Esophagus squamous epithelium (tissue), 5 donors: ENCODE results near the gene CHST11. TPM values are rescaled to one million over a fixed set of nuclear protein-coding genes. Genes with fewer than 3 reads are reported as not detected.

Source experiments
- DNase-seq: peaks from one replicate; lab custom pipeline; 2025; lab: John Stamatoyannopoulos, UW
- H3K27ac ChIP-seq, 4 donors: fragments of 200-600 bp; sonication (generic); one replicate each; pipeline ENCODE4 v1.5.1; 2016 to 2019; ENCODE audit warnings: mild to moderate bottlenecking in 1 of 4
- H3K27me3 ChIP-seq, 4 donors: fragments of 200-600 bp; sonication (generic); 1 replicate in 3 of 4; 2 replicates in 1 of 4; pipeline versions ENCODE4 v1.5.1 to v1.6.0; 2017 to 2021; ENCODE audit warnings: antibody characterized with exemption in 1 of 4
- H3K36me3 ChIP-seq, 3 donors: fragments of 200-600 bp; sonication (generic); one replicate each; pipeline ENCODE4 v1.5.1; 2016 to 2019
- H3K4me1 ChIP-seq, 3 donors: fragments of 200-600 bp; sonication (generic); one replicate each; pipeline ENCODE4 v1.5.1; 2017 to 2019
- H3K4me3 ChIP-seq, 4 donors: fragments of 200-600 bp; sonication (generic); 1 replicate in 3 of 4; 2 replicates in 1 of 4; pipeline ENCODE4 v1.5.1; 2016 to 2019; ENCODE audit warnings: mild to moderate bottlenecking in 2 of 4, moderate library complexity in 1 of 4
- H3K9me3 ChIP-seq, 3 donors: fragments of 200-600 bp; sonication (generic); one replicate each; pipeline ENCODE4 v1.5.1; 2016 to 2019
- POLR2A ChIP-seq, 4 donors: fragments of 450-650 bp; IDR thresholded peaks; one replicate each; pipeline ENCODE4 v1.6.1; 2017; ENCODE audit warnings: antibody characterized with exemption in 4 of 4, mild to moderate bottlenecking in 4 of 4, moderate library complexity in 3 of 4
- WGBS, 2 donors: methylation state at CpG; one replicate each; pipeline ENCODE4 v1.1.5; 2018; 5-methylcytosine and 5-hydroxymethylcytosine counted together
- intact Hi-C: fragments of 100-400 bp; cut with DNase I; formaldehyde crosslinking; loops from one replicate; pipeline ENCODE4 v1.15.0; 2022
- total RNA-seq, 4 donors: library from RNA; depleted of rRNA; stranded (reverse); fragments of >200 nt; gene quantifications; one replicate each; pipeline ENCODE4 v1.1.0, GENCODE V29; 2016
- TF ChIP-seq, protein P1 (sequence below), 6 experiments: fragments of 450-650 bp in 4 of 6; fragments of 200-600 bp in 2 of 6; sonication (generic) in 2 of 6; IDR thresholded peaks; one replicate each; pipeline ENCODE4 v1.5.1; 2016 to 2019; ENCODE audit warnings: antibody characterized with exemption in 6 of 6, mild to moderate bottlenecking in 4 of 6, moderate library complexity in 4 of 6
- donor health status: DM: yes; HTN: yes; CAD: no.

CHST11 gene
- total RNA-seq, 4 donors from 2014 or later: 6.3 to 12.6 (median 10.3) TPM

DNA sequence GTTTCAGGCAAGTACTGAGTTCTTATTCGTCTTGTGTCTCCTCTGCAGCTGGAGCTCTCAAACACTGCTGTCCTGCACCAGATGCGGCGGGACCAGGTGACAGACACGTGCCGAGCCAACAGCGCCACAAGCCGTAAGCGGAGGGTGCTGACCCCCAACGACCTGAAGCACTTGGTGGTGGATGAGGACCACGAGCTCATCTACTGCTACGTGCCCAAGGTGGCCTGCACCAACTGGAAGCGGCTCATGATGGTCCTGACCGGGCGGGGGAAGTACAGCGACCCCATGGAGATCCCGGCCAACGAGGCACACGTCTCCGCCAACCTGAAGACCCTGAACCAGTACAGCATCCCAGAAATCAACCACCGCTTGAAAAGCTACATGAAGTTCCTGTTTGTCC lies 300.2 kb downstream of the CHST11 start:
- Histone ChIP-seq H3K4me3 (no peak overlapping the region), H3K4me1 (no peaks in the 10 kb centered on the region), H3K9me3 (no peaks in the 10 kb centered on the region), H3K27ac (no peak overlapping the region), H3K27me3 (no peaks in the 10 kb centered on the region), H3K36me3 (peaks cover 0 to 10% (median 0%) of the 10 kb centered on the region in 3 donors)
- intact Hi-C loops: no loop called here
- 87 to 100% methylated on average over 3 to 4 of the region's 20 CpGs for WGBS, 2 donors
- no peak for TF ChIP-seq POLR2A (IDR thresholded peaks at IDR 0.05)
- TF ChIP-seq, protein P1, sequence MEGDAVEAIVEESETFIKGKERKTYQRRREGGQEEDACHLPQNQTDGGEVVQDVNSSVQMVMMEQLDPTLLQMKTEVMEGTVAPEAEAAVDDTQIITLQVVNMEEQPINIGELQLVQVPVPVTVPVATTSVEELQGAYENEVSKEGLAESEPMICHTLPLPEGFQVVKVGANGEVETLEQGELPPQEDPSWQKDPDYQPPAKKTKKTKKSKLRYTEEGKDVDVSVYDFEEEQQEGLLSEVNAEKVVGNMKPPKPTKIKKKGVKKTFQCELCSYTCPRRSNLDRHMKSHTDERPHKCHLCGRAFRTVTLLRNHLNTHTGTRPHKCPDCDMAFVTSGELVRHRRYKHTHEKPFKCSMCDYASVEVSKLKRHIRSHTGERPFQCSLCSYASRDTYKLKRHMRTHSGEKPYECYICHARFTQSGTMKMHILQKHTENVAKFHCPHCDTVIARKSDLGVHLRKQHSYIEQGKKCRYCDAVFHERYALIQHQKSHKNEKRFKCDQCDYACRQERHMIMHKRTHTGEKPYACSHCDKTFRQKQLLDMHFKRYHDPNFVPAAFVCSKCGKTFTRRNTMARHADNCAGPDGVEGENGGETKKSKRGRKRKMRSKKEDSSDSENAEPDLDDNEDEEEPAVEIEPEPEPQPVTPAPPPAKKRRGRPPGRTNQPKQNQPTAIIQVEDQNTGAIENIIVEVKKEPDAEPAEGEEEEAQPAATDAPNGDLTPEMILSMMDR (IDR thresholded peaks at IDR 0.05): no peak
- no peak for DNase-seq

DNA sequence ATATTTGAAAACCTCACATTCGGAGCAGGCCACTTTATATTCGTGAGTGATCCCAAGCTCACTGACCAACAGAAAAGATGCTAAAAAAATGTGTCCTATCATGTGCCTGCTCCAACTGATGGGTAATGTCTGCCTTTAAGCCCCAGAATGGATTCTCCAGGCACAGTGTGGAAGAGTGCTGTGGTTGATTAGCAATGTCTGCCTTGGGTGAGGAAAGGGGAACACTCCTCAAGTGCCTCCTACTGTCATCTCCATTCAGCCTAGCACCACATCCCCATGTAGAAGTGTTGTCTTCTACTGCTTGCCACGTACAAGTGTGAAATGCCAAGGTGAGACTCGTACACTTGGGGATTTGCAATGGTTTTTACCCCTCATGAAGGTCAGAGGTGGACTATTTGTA lies 302.0 kb downstream of the CHST11 start:
- DNase-seq: no peak
- no peaks in the 10 kb centered on the region for H3K27me3 ChIP-seq
- WGBS, 2 donors: 96 to 97% methylated on average over 4 of the region's 4 CpGs
- intact Hi-C loops: no loop called here
- H3K36me3 ChIP-seq: peaks cover 0 to 10% (median 0%) of the 10 kb centered on the region in 3 donors
- H3K4me3 ChIP-seq: no peak overlapping the region
- H3K4me1 ChIP-seq: no peaks in the 10 kb centered on the region
- TF ChIP-seq, protein P1 (IDR thresholded peaks at IDR 0.05): no peak
- no peak for TF ChIP-seq POLR2A (IDR thresholded peaks at IDR 0.05)
- no peak overlapping the region for H3K27ac ChIP-seq
- H3K9me3 ChIP-seq: no peaks in the 10 kb centered on the region

DNA sequence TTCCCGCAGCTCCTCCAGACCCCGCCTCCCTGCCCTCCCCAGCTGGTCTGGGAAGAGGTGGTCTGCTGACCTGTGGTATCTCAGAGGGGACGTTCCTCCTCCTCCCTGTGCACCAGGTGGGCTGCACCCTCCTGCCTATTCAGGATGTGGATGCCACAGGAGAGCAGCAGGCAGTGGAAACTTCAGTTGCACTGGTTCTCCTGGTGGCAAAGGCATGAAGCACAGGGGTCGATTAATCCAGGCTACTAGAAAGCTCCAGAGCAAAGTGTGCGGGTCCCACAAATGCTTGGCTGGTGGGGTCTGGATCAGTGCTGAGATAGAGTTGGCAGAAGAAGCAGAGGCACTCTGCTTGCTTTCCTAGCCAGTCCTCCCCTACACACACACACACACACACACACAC lies 304.3 kb downstream of the CHST11 start:
- Histone ChIP-seq H3K9me3 (no peaks in the 10 kb centered on the region), H3K36me3 (peaks cover 0 to 10% (median 0%) of the 10 kb centered on the region in 3 donors), H3K4me1 (no peaks in the 10 kb centered on the region), H3K4me3 (no peak overlapping the region), H3K27ac (no peak overlapping the region), H3K27me3 (no peaks in the 10 kb centered on the region)
- 83% methylated on average over 3 to 4 of the region's 5 CpGs for WGBS, 2 donors
- no peak for TF ChIP-seq POLR2A (IDR thresholded peaks at IDR 0.05)
- TF ChIP-seq, protein P1 (IDR thresholded peaks at IDR 0.05): no peak
- DNase-seq: no peak
- intact Hi-C loops: no loop called here

DNA sequence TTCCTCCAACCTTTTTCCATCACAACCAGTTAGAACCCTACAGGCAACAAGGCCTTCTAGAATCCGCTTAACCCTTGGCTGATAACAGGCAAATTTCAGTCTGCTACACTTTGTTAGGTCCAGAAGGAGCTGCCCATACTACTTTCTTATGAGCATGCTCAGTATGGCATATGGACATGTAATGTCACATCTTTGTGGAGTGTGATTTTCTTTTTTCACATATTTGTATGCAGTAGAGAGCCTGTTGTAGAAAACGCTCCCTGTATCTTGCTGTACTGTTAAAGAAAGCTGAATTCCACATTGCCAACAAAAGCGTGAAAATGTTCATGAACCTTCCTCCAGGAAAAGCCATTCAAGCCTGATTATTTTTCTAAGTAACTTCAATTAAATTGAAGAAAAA lies 304.9 kb downstream of the CHST11 start:
- DNase-seq: no peak
- intact Hi-C loops: no loop called here

DNA sequence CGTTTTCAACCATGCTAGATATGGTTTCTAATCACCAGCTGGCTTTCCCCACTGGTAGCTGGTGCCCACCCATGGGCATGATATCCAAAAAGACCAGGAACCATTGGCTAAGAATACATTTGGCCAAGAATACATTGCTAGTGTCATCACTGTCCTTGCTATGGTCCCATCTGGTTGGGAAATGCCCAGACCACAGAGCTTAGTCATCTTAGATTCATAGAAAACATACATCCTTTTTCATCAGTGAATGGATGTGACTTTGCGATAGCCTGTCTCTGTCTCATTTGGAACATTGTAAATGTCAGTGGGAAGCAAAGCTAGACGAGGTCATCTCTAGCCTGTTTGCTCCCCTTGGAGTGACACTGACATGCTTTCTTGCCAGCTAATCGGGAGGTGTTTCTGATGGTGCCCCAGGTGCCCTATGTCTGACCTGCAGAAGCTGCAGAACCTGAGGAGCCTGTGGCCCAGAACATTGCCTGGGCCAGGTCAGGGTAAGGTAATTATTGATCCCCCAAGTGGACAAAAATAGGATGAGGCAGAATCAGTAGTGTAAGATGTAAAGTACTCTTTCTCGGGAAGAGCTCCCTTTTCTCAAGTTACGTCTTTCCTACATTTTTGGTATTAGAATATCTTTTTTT lies 306.5 kb downstream of the CHST11 start:
- no peak overlapping the region for H3K27ac ChIP-seq
- H3K36me3 ChIP-seq: no peaks in the 10 kb centered on the region
- TF ChIP-seq, protein P1 (IDR thresholded peaks at IDR 0.05): no peak
- no peak for TF ChIP-seq POLR2A (IDR thresholded peaks at IDR 0.05)
- intact Hi-C loops: no loop called here
- 76 to 86% methylated on average over 6 of the region's 6 CpGs for WGBS, 2 donors
- no peaks in the 10 kb centered on the region for H3K9me3 ChIP-seq
- DNase-seq: no peak
- no peaks in the 10 kb centered on the region for H3K4me1 ChIP-seq
- H3K27me3 ChIP-seq: no peaks in the 10 kb centered on the region
- no peak overlapping the region for H3K4me3 ChIP-seq

More for the DNA sequence above, 304.9 kb downstream of the CHST11 start:
- H3K4me1 ChIP-seq: no peaks in the 10 kb centered on the region
- TF ChIP-seq, protein P1 (IDR thresholded peaks at IDR 0.05): no peak
- TF ChIP-seq POLR2A (IDR thresholded peaks at IDR 0.05): no peak
- WGBS, 2 donors: 87 to 100% methylated on average over 3 of the region's 3 CpGs
- H3K36me3 ChIP-seq: peaks cover 0 to 10% (median 0%) of the 10 kb centered on the region in 3 donors
- no peak overlapping the region for H3K4me3 ChIP-seq
- no peaks in the 10 kb centered on the region for H3K27me3 ChIP-seq
- no peaks in the 10 kb centered on the region for H3K9me3 ChIP-seq
- H3K27ac ChIP-seq: no peak overlapping the region
